Activated CD8-positive, alpha-beta memory T cell treated with anti-CD3 and anti-CD28 coated beads, Interleukin-2, amount 50 U/mL, for 1 hour (primary cell): ENCODE data around the gene MYLK.

Source experiments
- DNase-seq: peaks from one replicate; pipeline ENCODE4 v3.0.0-alpha.2; 2020; ENCODE audit errors: extremely low read depth

The MYLK gene

GRCh38 chr3:123769356-123769743, 114.8 kb downstream of the MYLK start:
- no peak for DNase-seq

DNA sequence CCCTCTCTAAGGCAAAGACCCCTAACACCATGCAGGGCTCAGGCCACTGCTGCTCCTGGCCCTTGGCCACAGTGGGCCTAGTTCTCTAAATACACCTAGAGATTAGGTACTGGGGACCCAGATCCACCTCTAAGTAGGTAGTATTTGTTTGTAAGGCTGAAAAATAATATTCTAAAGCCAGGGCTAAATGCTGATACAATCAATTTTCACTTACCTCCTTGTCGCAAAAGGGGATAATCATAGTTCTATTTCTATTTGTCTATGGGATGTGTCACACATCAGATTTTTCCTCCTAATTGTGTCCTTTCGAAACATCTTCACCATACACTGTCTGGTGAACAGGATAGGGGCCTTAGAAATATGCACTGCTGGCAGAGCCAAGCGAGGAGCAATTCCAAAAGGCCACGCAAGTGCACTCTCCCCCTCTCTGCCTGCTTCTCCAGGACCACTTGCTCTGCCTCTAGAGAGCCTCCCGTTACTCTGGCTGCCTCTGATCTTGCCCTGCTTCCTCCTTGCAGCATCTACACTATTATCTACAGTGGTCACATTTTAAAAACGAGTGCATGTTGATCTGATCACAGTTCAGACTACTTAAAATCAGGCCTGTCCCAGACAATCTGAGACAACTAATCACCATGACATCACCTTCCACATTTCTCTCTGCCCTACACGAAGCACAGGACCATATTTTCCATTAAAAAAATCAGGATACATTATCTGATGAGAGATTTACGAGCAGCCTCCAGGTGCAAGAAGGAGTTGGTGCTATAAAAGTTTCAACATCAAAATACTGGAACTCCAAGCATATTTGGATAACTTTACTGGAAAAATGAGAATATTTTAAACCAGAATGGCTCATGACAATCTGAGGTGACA, 115.4 kb downstream of the MYLK start:
- no peak for DNase-seq

GRCh38 chr3:123767564-123768292, 116.4 kb downstream of the MYLK start:
- DNase-seq, result no peak

DNA sequence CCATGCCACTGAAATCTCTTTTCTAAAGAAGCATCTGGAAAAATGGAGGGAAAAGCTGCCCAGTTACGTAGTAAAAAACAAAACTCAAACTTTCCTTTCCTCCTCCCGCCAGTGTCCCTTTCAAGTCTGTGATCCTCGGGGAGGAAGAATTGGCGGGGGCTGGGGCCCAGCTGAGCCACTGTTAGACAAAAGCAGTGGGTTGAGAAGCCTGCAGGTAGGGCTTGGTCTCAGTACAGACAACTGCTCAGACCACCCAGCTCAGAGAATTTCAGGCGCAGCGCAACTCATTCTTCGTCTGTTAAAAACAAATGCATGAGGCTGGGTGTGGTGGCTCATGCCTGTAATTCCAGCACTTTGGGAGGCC, 117.1 kb downstream of the MYLK start:
- no peak for DNase-seq

- no peak for DNase-seq
Measured at GRCh38 chr3:123766193-123767008, 117.7 kb downstream of the MYLK start.

GRCh38 chr3:123765475-123766128, 118.5 kb downstream of the MYLK start:
- no peak for DNase-seq

- no peak for DNase-seq
Measured at GRCh38 chr3:123764647-123765046, 119.5 kb downstream of the MYLK start.

- no peak for DNase-seq
Measured at GRCh38 chr3:123762805-123763204, 121.3 kb downstream of the MYLK start.

DNA sequence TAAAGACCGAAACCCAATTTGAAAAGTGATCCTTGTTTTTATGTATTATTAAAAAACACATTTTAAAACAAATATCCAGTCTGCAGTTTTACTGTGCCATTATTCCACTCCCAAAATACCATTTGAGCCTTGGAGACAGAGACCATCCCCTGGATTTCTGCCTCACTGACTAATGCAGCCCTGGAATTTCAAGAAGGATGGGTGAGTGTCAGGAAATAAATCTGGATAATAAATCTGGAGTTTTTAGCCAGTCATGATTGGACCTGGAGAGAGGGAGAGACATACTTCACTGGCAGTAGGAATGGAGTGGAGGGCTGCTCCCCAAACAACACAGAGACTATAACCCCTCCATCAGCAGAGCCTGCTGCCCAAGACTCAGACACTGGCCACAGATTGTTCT, 123.3 kb downstream of the MYLK start:
- no peak for DNase-seq

DNA sequence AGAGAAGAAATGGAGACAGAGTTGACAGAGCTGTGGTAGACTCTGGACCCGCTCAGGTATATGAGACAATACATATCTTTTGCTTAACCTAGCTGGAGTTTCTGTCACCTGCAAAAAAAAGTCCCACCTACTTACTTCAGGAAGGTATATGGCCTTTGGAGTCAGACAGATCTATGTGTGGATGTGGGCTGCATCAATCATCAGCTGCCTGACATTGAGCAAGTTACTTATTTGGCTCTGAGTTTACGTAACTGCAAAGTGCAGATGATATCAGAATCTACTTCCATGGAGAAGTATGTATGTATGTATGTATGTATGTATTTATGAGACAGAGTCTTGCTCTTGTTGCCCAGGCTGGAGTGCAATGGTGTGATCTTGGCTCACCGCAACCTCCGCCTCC, 124.3 kb downstream of the MYLK start:
- DNase-seq, result no peak

GRCh38 chr3:123759311-123759710, 124.8 kb downstream of the MYLK start:
- no peak for DNase-seq

DNA sequence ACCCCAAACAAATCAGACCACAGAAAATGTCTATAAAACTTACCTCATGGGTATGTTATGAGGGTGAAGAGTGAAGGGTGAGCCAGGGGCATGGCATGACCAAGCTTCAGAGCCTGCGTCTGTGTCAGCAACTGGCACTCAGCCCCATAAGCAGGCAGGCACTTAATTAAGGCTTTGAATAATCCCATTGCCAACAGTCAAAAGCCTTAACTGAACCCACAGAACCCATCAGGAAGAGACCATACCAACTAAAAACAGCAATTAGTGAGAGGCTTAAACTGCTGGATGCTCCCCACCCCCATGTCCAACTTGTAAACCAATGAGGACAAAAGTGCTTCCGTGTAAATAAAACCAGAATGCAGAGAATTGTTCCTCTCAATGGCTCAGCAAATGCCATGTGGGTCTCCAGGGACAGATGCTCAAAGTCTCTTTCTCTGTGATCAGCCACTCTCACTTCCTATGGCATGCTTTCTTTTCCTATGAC, 126.0 kb downstream of the MYLK start:
- DNase-seq, result no peak

GRCh38 chr3:123757281-123757940, 126.7 kb downstream of the MYLK start:
- DNase-seq, result no peak

- no peak for DNase-seq
Measured at GRCh38 chr3:123755501-123755900, 128.6 kb downstream of the MYLK start.

DNA sequence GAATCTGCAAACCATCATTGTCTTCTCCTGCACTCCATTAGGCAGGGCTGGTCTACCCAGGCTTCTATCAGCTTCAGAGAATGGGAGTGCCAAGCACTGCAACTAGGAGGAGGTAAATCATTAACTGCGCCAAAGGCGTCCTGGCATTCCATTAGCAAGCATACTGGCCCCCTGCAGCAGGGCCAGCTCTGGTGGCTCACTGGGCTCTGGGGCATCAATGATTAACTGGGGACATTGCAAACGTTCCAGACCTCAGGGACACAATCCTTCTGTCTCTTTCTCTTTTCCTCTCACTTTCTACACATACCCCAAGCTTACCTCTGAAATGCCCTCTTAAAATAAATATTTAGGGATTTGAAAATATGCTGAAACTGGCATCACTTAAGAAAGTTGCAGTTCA, 129.0 kb downstream of the MYLK start:
- no peak for DNase-seq

- DNase-seq, result no peak
Measured at GRCh38 chr3:123753286-123753685, 130.8 kb downstream of the MYLK start.

DNA sequence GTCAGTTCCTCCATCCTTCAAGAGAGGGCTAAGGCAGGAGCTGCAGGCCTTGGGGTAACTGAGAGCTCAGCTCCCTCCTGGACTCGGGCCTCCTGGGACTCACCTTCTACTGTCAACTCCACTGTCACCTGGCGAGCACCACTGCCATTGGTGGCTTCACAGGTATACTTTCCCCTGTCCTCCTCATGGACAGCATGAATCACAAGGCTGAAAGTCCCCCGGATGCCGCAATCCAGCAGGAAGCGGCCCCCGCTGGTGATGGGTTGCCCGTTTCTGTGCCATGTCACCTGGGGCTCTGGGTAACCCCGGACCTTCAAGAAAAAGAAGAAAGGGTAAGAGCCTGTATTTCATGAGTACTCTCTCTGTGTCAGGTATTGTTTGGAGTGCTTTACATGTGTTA, 131.9 kb downstream of the MYLK start:
- no peak for DNase-seq

GRCh38 chr3:123751433-123751832, 132.7 kb downstream of the MYLK start:
- no peak for DNase-seq

GRCh38 chr3:123750659-123751420, 133.3 kb downstream of the MYLK start:
- DNase-seq, result no peak

DNA sequence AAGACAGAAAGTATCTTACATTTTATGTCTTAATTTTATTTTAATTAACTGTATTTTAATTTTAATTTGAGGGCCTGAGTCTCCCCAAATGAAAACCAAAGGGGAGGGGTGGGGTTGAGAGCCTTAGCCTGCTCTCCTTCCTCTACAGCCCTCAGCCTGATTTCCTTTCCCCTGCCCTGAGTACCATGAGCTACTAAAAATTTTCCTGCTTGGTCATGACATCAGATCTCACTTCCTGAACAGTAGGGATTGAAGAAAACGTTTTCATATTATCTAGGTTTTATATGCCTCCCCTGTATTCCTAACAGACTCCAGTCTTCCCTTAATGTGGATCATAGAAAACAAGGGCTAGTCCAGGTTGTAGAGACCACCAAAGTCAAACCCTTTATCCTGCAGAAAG, 133.9 kb downstream of the MYLK start:
- DNase-seq, result no peak
